Stomach (tissue), 4 donors: Measurements from ENCODE around the gene RAD54L.
"Not testable (repeated sequence)": the region's sequence is repeated elsewhere in the genome, so short reads cannot be mapped to it uniquely, and the experiment has no call there.

ENCODE experiments used
- CTCF ChIP-seq, 7 experiments: fragments of 450-650 bp in 4 of 7; fragments of 200-600 bp in 3 of 7; sonication (generic) in 3 of 7; IDR thresholded peaks; one replicate each; pipeline ENCODE4 v1.5.1; 2016 to 2019; ENCODE audit warnings: antibody characterized with exemption in 7 of 7, control low read depth in 2 of 7, mild to moderate bottlenecking in 1 of 7
- EP300 ChIP-seq: sonication (generic); formaldehyde crosslinking; IDR thresholded peaks from one replicate; pipeline ENCODE4 v1.6.1; 2017; ENCODE audit warnings: antibody characterized with exemption
- POLR2A ChIP-seq, 4 donors: fragments of 450-650 bp; IDR thresholded peaks; one replicate each; pipeline ENCODE4 v1.6.1; 2016; ENCODE audit warnings: antibody characterized with exemption in 4 of 4, control low read depth in 2 of 4, mild to moderate bottlenecking in 1 of 4, moderate library complexity in 1 of 4

GRCh38 chr1:46319301-46319700 is 71.7 kb downstream of the RAD54L start:
- TF ChIP-seq CTCF (IDR thresholded peaks at IDR 0.05); POLR2A (IDR thresholded peaks at IDR 0.05); EP300: not testable (repeated sequence)
